Anterior cingulate cortex (tissue), 58 donors: Measurements from ENCODE around the gene INCENP.
"Not testable (repeated sequence)": the region's sequence is repeated elsewhere in the genome, so short reads cannot be mapped to it uniquely, and the experiment has no call there.

ENCODE experiments used
- DNase-seq, 58 donors: peaks; one replicate each; lab custom pipeline; 2025; lab: John Stamatoyannopoulos, UW

The INCENP gene

DNA sequence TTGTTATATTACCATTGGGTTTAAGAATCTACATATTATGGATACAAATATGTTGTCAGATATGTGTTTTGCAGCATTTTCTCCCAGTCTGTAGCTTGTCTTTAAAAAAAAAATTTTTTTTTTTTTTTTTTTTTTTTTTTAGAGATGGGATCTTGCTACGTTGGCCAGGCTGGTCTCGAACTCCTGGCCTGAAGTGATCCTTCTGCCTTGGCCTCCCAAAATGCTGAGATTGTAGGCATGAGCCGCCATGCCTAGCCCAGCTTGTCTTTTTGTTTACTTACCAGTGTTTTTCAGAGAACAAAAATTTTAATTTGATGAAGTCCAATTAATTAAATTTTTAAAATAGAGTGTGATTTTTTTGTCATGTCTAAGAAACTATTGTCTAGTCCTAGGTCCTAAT, 29.8 kb downstream of the INCENP start:
- no peak for DNase-seq

DNA sequence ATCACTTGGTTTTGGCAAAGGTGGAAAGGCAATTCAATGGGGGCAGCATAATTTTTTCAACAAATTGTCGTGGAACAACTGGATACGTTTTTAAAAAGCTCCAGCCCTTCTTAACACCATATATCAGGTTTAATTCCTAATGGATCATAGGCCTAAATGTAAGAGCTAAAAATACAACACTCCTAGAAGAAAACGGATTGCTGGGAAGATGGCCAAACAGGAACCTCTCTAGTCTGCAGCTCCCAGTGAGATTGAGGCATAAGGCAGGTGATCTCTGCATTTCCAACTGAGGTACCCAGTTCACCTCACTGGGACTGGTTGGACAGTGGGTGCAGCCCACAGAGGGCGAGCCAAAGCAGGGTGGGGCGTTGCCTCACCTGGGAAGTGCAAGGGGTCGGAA, 33.8 kb downstream of the INCENP start:
- DNase-seq = no peak

DNA sequence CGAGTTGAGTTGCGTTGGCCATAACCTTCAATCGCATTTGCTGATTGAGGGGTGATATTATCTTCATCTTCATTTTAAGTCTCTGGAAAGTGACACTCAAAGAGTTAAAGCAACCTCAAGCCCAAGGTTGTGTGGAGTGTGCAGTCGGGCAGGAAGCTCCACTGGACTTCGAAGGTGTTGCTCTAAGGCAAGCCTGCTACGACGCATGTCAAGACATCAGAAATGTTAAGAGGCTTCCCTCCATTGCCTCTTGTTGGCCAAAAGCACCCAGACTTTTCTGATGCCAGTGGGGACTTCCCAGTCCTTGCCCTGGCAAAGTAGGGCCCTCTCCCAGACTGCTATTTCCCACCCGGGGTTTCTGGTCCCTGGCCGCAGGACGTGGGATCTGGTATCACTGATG, 42.6 kb downstream of the INCENP start:
- DNase-seq = no peak

DNA sequence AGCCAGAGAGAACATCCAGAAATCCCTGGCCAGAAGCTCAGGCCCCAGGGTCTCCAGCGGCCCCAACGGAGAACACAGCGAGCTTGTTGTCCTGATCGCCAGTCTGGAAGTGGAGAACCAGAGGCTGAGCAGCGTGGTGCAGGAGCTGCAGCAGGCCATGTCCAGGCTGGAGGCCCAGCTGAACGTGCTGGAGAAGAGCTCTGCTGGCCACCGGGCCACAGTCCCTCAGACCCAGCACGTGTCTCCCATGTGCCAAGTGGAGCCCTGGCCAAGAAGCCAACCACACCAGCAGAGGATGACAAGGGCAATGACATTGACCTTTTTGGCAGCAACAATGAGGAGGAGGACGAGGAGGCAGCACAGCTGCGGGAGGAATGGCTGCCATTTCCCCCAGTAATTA, 45.6 kb downstream of the INCENP start:
- DNase-seq = no peak

DNA sequence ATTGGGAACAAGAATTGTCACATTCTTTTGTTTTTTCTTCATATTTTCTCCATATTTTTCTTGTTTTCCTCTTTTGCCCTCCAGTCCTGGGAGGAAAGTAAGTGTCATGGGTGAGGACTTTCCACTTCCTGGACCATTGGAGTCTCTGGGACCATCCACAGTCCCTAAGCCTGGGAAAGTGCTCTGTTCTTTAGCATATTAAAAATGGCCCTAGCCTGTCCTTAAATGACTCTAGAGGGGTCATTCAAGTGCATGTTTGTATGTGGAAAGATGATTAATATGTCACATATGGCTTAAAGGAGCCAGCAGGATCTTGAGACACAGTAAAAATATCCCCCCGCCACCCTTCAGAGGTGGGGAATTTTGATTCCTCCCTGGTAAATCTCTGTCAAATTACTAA, 46.1 kb downstream of the INCENP start:
- DNase-seq = no peak

DNA sequence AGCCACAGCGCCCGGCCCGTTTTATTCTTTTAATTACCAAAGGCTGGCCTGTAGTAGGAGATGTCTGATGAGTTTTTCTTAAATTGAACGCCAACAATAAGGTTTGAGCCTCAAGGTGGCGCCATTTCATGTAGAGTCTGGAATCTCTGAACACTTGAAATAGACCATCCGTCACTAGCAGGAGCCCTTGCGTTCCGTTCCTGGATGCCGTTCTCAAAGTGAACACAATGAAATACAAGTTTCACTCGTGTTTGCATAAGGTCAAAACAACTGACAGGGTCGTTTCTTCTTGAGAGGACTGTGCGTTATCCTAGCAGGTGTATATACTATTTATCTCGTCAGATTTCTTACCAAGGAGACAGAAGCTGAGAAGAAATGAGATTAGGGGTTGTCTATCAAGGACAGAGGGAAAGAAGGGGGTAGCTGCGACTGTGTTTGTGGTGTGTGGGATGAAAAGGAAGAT, 47.5 kb downstream of the INCENP start:
- peak in 54 of 58 donors; percentile 1 to 84 (median 52) for DNase-seq

DNA sequence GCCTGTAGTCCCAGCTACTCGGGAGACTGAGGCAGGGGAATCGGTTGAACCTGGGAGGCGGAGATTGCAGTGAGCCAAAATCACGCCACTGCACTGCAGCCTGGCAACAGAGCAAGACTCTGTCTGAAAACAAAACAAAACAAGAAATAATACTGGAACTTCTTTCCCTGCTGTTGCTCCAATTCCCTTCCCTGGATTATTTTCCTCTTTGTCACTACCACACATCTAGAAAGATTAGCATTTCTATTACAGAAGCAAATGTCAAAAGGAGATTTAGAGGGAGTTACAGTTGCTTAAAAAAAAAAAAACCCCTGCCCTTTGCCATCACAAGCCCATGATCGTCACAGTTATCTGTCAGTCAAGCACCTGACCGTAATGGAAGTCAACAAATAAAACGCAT, 48.5 kb downstream of the INCENP start:
- DNase-seq = no peak

DNA sequence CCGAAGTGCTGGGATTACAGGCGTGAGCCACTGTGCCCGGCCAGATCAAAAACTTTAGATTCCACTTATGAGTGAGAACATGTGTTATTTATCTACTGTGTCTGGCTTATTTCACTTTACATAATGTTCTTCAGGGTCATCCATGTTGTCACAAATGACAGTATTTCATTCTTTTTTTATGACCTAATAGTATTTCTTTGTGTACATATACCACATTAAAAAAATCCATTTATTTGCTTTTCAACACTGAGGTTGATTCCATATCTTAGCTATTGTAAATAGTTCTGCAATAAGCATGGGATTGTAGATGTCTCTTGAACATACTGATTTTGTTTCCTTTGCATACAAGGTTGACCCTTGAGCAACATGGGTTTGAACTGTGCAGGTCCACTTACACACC, 53.0 kb downstream of the INCENP start:
- no peak for DNase-seq

DNA sequence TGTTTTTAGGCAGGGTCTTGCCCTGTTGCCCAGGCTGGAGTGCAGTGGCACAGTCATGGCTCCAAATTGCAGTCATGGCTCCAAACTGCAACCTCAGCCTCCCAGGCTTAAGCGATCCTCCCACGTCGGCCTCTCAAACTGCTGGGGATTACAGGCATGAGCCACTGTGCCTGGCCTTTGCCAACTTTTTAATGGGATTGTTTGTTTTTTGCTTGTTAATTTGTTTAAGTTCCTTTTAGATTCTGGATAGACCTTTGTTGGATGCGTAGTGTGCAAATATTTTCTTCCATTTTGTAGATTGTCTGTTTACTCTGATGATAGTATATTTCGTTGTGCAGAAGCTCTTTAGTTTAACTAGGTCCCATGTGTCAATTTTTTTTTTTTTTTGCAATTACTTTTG, 56.2 kb downstream of the INCENP start:
- no peak for DNase-seq

DNA sequence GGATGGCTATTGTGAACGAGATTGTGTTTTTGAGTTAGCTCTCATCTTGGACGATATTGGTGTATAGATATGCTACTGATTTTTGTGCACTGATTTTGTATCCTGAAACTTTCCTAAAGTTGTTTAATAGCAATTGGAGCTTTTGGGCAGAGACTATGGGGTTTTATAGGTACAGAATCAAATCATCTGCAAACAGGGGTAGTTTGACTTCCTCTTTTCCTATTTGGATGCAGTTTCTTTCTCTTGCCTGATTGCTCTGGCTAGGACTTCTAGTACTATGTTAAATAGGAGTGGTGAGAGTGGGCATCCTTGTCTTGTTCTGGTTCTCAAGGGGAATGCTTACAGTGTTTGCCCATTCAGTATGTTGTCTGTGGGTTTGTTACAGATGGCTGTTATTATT, 57.3 kb downstream of the INCENP start:
- DNase-seq = no peak

DNA sequence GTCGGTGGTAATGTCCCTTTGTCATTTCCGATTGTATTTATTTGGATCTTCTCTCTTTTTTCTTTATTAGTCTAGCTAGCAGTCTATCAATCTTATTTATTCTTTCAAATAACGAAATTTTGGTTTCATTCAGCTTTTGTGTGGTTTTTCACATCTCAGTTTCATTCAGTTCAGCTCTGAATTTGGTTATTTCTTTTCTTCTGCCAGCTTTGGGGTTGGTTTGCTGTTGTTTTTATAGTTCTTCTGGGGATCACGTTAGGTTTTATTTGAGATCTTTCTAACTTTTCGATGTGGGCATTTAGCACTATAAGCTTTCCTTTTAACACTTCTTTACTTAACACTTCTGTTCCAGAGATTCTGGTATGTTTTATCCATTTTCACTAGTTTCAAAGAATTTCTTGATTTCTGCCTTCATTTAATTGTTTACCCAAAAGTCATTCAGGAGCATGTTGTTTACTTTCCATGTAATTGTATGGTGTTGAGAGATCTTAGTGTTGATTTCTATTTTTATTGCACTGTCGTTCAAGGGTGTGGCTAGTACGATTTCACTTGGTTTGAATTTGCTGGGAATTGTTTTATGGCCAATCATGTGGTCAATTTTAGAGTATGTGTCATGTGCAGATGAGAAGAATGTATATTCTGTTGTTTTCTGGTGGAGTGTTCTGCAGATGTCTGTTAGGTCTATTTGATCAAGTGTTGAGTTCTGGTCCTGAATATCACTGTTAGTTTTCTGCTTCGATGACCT, 58.5 kb downstream of the INCENP start:
- DNase-seq = no peak

DNA sequence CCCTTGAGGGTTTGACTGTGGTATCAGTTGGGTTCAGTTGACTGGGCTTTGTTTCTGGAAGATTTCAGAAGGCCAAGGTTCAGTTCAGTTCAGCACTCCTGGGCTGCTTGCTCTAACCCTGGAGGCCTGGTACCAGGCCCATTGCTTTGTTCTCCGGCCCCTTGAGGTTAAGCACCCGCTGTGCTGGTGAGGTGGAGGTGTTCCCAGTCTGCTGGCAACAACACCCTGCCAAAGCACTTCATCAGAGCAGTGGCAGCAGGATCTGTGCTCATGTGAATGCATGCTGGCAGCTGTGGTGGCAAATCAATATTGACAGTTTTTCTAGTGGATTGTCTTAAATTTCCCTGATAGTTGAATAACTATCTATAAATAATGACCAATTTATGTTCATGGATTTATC, 62.4 kb downstream of the INCENP start:
- DNase-seq = no peak

DNA sequence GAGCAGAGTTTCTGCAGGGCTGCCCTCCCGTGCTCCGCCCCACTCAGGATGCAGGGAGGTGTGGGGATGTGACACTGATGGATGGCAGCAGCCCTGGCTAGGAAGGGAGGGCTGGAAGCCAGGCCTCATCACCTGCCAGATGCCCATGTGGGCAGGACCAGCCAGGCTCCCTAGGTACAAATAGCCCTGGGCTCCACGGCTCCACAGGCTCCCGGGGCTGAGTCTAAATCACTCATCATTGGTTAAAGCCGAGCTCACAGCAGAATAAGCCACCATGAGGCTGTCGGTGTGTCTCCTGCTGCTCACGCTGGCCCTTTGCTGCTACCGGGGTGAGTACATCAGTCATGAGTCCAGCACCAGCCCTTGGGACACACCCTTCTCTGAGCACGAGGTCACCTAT, 66.2 kb downstream of the INCENP start, which contains the start of gene SCGB1D1:
TSS of gene SCGB1D1 (plus strand) at position 206 of the 400 bp plus-strand sequence. CDS start at position 275, 69 bp downstream.
- no peak for DNase-seq

DNA sequence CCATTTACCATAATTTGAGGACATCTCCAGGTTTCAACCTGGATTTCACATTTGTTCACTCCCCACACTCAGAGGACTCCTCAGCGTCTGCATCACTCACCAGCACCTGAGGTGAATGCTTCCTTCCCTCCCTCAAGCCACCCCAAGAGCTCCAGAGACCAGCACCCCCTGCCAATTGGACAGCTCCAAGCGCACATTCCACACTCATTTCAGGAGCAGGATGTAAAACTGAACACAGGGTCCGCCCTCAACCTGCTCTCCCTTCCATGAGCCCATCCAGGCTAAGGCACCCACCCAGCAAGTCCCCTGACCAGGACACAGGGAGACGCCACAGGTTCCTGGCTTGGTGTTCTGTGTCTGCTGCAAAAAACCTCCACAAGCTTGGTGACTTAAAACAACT, 70.1 kb downstream of the INCENP start:
- DNase-seq = no peak

DNA sequence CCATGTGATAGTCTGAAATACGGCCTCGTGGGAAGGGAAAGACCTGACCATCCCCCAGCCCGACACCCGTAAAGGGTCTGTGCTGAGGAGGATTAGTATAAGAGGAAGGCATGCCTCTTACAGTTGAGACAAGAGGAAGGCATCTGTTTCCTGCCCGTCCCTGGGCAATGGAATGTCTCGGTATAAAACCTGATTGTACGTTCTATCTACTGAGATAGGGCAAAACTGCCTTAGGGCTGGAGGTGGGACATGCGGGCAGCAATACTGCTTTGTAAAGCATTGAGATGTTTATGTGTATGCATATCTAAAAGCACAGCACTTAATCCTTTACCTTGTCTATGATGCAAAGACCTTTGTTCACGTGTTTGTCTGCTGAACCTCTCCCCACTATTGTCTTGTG, 71.2 kb downstream of the INCENP start:
- DNase-seq = not testable (repeated sequence)

DNA sequence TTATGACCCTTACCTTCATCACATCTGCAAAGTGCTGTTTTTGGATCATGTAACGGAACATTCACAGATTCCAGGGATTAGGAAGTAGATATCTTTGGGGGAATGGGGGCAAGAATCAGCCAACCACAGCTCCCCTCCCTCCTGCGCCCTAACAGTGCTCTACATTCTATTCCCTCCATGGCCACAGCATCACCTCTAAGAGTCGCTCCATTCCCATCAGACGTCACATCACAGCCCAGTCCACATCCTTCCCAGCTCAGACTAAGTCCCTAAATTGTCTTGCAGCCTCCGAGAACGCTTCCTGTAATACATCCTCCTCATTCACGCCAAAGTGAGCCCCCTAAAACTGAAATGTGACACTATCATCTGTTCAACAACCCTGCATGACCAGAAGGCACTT, 72.1 kb downstream of the INCENP start:
- no peak for DNase-seq

DNA sequence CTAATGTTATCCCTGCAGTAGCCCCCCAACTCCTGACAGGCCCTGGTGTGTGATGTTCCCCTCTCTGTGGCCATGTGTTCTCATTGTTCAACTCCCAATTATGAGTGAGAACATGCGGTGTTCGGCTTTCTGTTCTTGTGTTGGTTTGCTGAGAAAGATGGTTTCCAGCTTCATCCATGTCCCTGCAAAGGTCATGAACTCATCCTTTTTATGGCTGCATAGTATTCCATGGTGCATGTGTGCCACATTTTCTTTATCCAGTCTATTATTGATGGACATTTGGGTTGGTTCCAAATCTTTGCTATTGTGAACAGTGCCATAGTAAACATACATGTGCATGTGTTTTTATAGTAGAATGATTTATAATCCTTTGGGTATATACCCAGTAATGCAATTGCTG, 73.6 kb downstream of the INCENP start:
- DNase-seq = not testable (repeated sequence)

DNA sequence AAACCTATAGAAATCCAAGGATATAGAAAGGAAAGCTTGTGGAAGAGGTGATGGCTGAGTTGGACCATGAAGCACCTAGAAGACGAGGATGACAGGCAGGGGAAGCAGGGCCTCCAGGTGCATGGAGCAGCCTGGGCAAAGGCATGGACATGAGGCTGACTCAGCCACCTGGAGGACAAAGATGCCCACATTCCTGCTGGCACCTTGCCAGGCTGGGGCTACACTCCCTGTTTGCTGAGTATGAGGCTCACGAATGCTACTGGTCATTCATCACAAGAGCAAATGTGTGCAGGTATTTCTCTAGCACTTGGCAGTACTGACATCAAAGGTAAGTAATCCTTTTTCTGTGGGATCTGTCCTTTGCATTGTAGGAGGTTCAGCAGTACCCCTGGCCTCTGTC, 77.6 kb downstream of the INCENP start:
- peak in 1 of 58 donors; percentile 2 for DNase-seq
